T1000 (cell line): ENCODE data around the gene DVL1.
"Not testable (repeated sequence)": the region's sequence is repeated elsewhere in the genome, so short reads cannot be mapped to it uniquely, and the experiment has no call there.

Experiments used
- DNase-seq: peaks from one replicate; lab custom pipeline; 2025; ENCODE audit warnings: mixed read lengths; lab: John Stamatoyannopoulos, UW

DVL1 gene

DNA sequence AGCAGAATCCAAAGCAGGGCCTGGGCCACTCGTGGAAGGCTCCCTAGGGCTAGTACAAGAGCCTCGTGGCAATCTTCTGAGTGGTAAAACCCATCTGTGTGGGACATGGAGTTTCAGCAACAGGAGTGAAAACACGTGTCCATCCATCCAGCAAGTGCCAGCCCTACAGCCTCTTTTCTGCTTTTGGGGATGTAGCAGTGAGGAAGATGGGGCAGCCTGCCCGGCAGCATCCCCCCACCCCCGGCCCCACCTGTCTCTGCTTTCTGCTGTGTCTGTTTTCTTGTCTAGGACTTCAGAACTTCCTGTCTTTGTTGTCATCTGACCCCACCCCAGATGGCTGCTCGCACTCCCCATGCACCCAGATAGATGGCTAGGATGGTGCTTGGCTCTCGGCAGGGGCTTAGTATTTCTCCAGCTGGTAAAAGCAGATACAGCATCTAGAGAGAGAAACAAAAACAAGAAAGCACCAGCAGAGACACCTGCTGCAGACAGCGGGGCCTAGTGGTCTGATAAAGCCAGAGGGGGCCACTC, 23.1 kb downstream of the DVL1 start:
- DNase-seq: no peak

DNA sequence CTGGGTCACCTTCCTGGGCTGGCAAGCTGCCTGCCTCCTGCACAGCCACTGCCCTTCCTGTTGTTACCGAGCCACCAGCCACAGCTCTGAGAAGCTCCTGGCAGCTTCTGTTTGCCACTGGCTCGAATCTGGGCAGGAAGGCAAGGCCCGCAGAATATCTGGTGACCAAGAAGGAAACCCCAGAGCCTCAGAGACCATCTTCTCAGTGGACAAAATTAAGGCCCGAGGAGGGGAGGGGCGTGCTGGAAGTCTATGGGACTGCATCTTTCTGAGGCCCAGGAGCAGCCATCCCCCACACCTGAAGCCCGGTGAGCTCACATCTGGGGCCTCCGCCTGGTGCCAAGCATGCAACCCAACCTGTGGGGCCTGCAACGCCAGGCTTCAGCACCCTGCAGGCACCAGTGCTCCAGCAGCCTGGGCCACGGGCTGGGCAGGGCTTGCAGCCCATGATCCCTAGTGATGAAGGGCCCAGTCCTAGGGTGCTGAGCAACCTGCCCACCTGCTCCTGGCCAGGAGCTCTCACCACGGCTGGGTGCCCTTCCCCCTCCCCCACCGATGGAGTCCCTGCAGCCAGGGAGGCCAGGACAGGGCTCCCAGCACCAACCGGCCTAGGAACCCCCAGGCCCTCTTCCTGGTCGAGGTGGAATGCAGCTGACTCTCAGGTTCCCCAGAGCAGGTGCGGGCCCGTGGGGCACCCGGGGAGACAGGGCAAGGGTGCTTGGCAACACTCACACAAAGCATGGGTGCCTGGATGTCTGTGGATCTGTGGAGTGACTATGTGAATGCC, 23.7 kb downstream of the DVL1 start:
- no peak for DNase-seq

GRCh38 chr1:1324524-1325287, 24.5 kb downstream of the DVL1 start, which contains the start of the genes CPTP and INTS11:
Gene CPTP, plus strand, starts transcription at chr1:1324802. Its CDS starts 2,109 bp downstream, at chr1:1326911.
Gene INTS11, minus strand, starts transcription at chr1:1324660. Its CDS starts 52 bp downstream, at chr1:1324608.
- peak; percentile 93 for DNase-seq

DNA sequence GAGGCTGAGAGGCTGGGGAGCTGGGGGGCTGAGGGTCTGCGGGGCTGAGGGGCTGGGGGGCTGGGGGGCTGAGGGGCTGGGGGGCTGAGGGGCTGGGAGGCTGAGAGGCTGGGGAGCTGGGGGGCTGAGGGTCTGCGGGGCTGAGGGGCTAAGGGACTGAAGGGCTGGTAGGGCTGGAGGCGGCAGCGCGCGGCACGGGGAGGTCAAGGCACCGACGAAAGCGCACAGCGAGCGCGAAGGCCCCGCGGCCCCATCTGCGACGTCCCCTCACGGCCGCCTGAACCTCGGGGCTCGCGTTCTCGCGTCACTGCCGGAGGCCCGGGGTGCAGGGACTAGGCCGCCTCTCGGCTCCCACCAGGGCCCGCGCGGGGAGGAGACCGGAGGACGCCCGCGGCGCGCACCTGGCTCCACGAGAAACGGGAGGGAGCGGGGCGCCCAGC, 25.1 kb downstream of the DVL1 start:
- no peak for DNase-seq

GRCh38 chr1:1322952-1323351, 26.3 kb downstream of the DVL1 start:
- no peak for DNase-seq

- DNase-seq: no peak
Measured at GRCh38 chr1:1322418-1322817, 26.8 kb downstream of the DVL1 start.

DNA sequence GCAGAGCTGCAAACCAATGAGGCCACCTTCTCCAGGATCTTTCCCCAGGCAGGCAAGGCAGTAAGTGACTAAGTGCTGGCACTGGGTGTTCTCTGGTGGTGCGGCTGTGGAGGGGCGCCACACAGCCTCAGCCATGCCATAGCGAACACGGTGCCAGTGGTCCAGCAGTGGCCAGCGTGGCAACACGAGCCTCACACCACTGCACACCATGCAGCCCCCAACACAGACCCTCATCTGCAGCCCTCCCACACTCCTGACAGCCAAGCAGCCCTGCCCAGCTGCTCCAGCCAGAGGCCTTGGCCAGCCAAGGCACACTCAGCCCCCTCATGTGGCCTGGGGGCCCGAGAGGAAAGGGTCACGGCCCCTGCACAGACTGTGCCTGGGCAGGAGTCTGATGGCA, 27.7 kb downstream of the DVL1 start:
- no peak for DNase-seq

GRCh38 chr1:1320666-1321448, 28.4 kb downstream of the DVL1 start:
- no peak for DNase-seq

DNA sequence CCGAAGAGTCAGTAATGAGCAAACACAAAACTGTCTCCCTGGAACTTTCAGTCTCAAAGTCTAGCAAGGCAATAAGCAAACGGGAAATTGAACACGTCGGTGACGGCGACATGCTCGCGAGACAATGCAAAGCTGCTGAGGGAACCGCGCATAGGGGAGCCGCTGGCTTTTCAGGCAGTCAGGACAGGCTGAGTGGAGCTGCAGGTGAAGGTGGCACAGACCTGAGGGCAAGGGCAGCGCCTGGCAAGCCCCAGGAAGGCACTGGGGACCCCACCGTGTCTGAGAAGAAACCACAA, 29.6 kb downstream of the DVL1 start:
- DNase-seq: no peak

DNA sequence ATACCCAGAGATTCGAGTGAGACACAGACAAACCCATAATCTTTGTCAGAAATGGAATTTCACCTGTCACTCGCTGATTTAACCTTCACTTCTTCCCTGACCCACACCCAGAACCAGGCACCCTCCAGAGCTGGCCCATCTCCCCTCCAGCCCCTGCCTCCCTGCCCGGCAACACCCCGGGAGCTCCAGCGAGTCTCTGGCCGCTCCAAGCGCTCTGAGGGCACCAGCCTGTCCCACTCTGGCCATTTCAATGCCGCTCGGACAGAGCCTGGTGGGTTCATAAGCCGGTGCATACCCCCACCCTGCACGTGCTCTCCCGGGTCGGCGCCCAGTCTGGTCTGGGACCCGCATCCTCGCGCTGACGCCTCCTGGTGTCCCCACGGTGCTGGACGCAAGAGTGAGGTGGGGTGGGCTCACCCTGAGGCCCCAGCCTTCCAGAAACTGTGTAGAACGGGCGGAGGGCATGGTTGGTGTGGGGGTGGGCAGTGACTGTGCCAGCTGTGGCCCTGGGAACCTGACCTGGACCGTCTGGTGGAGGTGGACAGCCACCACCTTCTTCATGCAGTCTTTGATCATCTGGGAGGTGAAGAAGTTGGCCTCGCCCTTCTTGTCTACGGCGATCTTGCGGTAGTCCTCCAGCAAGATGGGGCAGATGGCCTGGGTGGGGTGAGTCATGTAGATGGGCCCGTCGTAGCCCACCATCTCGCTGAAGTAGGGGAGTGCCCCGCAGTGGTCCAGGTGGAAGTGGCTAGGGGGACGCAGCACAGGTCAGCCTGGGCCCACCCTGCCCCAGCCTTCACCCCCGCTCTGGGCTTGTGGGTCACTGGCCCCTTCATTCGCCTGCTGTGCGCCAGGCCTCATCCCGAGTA, 30.2 kb downstream of the DVL1 start:
- DNase-seq: no peak

GRCh38 chr1:1318131-1318652, 31.0 kb downstream of the DVL1 start:
- peak; percentile 82 for DNase-seq

GRCh38 chr1:1317420-1317819, 31.8 kb downstream of the DVL1 start:
- no peak for DNase-seq

- not testable (repeated sequence) for DNase-seq
Measured at GRCh38 chr1:1316199-1316598, 33.0 kb downstream of the DVL1 start.

DNA sequence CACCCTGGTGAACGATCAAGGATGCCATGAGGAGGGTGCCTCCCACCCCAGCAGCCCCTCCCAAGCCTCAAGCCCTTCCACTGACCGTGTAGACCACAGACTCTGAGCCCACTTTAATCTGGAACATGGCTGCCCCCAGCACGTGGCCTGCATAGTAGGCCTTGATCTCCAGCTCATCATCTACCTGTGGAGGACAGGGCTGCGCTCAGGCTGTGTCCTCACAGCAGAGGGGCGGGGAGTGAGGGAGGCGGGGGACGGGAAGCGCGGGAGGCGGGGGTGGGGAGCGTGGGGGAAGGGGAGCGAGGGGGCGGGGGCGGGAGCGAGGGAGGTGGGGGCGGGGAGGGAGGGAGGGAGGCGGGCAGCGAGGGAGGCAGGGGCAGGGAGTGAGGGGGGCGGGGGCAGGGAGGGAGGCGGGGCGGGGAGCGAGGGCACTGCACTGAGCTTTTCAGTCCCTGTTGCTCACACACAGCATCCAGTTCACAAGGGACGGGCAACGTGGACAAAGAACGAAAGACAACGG, 33.7 kb downstream of the DVL1 start:
- DNase-seq: no peak

GRCh38 chr1:1314678-1315335, 34.4 kb downstream of the DVL1 start:
- DNase-seq: no peak

- DNase-seq: no peak
Measured at GRCh38 chr1:1314237-1314586, 35.0 kb downstream of the DVL1 start.

- DNase-seq: no peak
Measured at GRCh38 chr1:1313500-1314236, 35.5 kb downstream of the DVL1 start.

GRCh38 chr1:1312450-1313314, 36.5 kb downstream of the DVL1 start:
- DNase-seq: no peak
